Endothelial cell of umbilical vein (primary cell): ENCODE data around the gene PIP4P1. TPM values are rescaled to one million over a fixed set of nuclear protein-coding genes. Genes with fewer than 3 reads are reported as not detected.

Experiments used
- BruUV-seq: library from RNA; stranded (reverse); fragments of 400-500 nt; replicated peaks from 2 replicates; lab custom pipeline; 2021; lab: Mats Ljungman, UMichigan
- CTCF ChIA-PET: fragments of 300-600, 350-600 bp; sonication (Branson Sonifier 250); formaldehyde crosslinking; loops from one replicate; lab custom pipeline; 2021; ENCODE audit warnings: antibody characterized with exemption, inconsistent platforms; lab: Charles Lee
- POLR2A ChIA-PET: fragments of 300-600, 350-600 bp; sonication (Branson Sonifier 250); formaldehyde crosslinking; loops from one replicate; lab custom pipeline; 2021; ENCODE audit warnings: antibody characterized with exemption, inconsistent platforms; lab: Charles Lee
- DNase-seq: peaks from one replicate; pipeline ENCODE4 v3.0.0-alpha.2; 2011; ENCODE audit warnings: low read depth, low spot score
- FAIRE-seq: peaks from 2 replicates; lab custom pipeline; 2011; peaks lifted over from hg19 to GRCh38; lab: Jason Lieb, UNC
- H2AFZ ChIP-seq: 2 replicates; pipeline ENCODE4 v1.6.0; 2012; ENCODE audit warnings: low read depth, low read length, control low read depth, inconsistent platforms
- H3K27ac ChIP-seq: 2 replicates; pipeline ENCODE4 v1.5.1; 2011; ENCODE audit warnings: low read depth, mild to moderate bottlenecking, control low read depth, low read length, moderate library complexity; ENCODE audit not compliant: insufficient read depth
- H3K27me3 ChIP-seq, 2 experiments: 2 replicates each; pipeline versions ENCODE4 v1.6.0 to v1.6.1; 2011; ENCODE audit warnings: low read length in 2 of 2, mixed read lengths in 1 of 2; ENCODE audit not compliant: control insufficient read depth in 2 of 2, insufficient read depth in 2 of 2
- H3K36me3 ChIP-seq, 2 experiments: 2 replicates in 1 of 2; 3 replicates in 1 of 2; pipeline ENCODE4 v1.5.1; 2011; ENCODE audit warnings: low read length in 2 of 2, mild to moderate bottlenecking in 1 of 2, moderate library complexity in 1 of 2; ENCODE audit not compliant: control insufficient read depth in 2 of 2, insufficient read depth in 2 of 2; ENCODE audit errors: extremely low read depth in 1 of 2
- H3K4me1 ChIP-seq: 3 replicates; pipeline ENCODE4 v1.5.1; 2011; ENCODE audit warnings: mild to moderate bottlenecking, low read length; ENCODE audit not compliant: control insufficient read depth, insufficient read depth; ENCODE audit errors: extremely low read depth
- H3K4me2 ChIP-seq: 2 replicates; pipeline ENCODE4 v1.6.1; 2011; ENCODE audit warnings: low read length, control low read depth, mixed read lengths; ENCODE audit not compliant: insufficient read depth
- H3K4me3 ChIP-seq, 3 experiments: fragments of 200-600 bp in 1 of 3; sonication (generic), shearing (Covaris generic) in 1 of 3; replicated peaks in 1 of 3; 2 replicates each; pipeline ENCODE4 v1.5.1; 2011 to 2016; ENCODE audit warnings: control low read depth in 3 of 3, low read length in 3 of 3, mild to moderate bottlenecking in 2 of 3, inconsistent platforms in 1 of 3, low read depth in 1 of 3, moderate library complexity in 1 of 3; ENCODE audit not compliant: insufficient read depth in 1 of 3
- H3K79me2 ChIP-seq: 2 replicates; pipeline ENCODE4 v1.6.0; 2012; ENCODE audit warnings: low read length, inconsistent platforms; ENCODE audit not compliant: control insufficient read depth, insufficient read depth
- H3K9ac ChIP-seq: replicated peaks from 2 replicates; pipeline ENCODE3; 2011; ENCODE audit warnings: low read length, control low read depth; ENCODE audit not compliant: insufficient read depth; ENCODE audit errors: extremely low read depth
- H3K9me1 ChIP-seq: replicated peaks from 3 replicates; pipeline ENCODE4 v1.6.0; 2011; ENCODE audit warnings: mild to moderate bottlenecking, low read length; ENCODE audit not compliant: control insufficient read depth, insufficient read depth; ENCODE audit errors: extremely low read depth
- H3K9me3 ChIP-seq: replicated peaks from 2 replicates; pipeline ENCODE4 v1.5.1; 2012; ENCODE audit warnings: low read length, inconsistent platforms; ENCODE audit not compliant: control insufficient read depth, insufficient read depth
- H4K20me1 ChIP-seq: replicated peaks from 2 replicates; pipeline ENCODE3; 2011; ENCODE audit warnings: mild to moderate bottlenecking, low read length; ENCODE audit not compliant: control insufficient read depth, insufficient read depth; ENCODE audit errors: extremely low read depth
- EZH2 ChIP-seq: IDR thresholded peaks from 2 replicates; pipeline ENCODE4 v1.6.1; 2012; ENCODE audit warnings: borderline replicate concordance, low read depth, mild to moderate bottlenecking, moderate library complexity, low read length, inconsistent platforms; ENCODE audit not compliant: severe bottlenecking
- FOS ChIP-seq: IDR thresholded peaks from 2 replicates; pipeline ENCODE4 v1.6.1; 2011; ENCODE audit warnings: mild to moderate bottlenecking, low read length, moderate library complexity, borderline replicate concordance; ENCODE audit not compliant: insufficient read depth
- GATA2 ChIP-seq: IDR thresholded peaks from 2 replicates; pipeline ENCODE4 v1.7.0; 2011; ENCODE audit warnings: low read depth, mild to moderate bottlenecking, moderate library complexity, mixed read lengths, low read length; ENCODE audit not compliant: insufficient read length, insufficient read depth
- JUN ChIP-seq: IDR thresholded peaks from 2 replicates; pipeline ENCODE4 v1.6.1; 2011; ENCODE audit warnings: borderline replicate concordance, low read depth; ENCODE audit not compliant: insufficient read length, insufficient read depth
- POLR2A ChIP-seq: IDR thresholded peaks from 2 replicates; pipeline ENCODE4 v1.6.1; 2012; ENCODE audit warnings: low read depth, mild to moderate bottlenecking, control low read depth, low read length
- POLR2AphosphoS5 ChIP-seq: IDR thresholded peaks from 2 replicates; pipeline ENCODE4 v1.6.1; 2012; ENCODE audit warnings: low read depth, mild to moderate bottlenecking, control low read depth, low read length, moderate library complexity; ENCODE audit not compliant: insufficient read depth
- dilution Hi-C: fragments of 300-500 bp; cut with MboI; formaldehyde crosslinking; loops from one replicate; pipeline ENCODE4 v1.15.0; 2019; ENCODE audit warnings: low sequenced_read_pairs; ENCODE audit not compliant: extremely low pct_ligation_motif_present
- intact Hi-C: fragments of 100-400 bp; cut with micrococcal nuclease; formaldehyde crosslinking; loops from one replicate; pipeline ENCODE4 v1.10.0; 2022
- polyA plus RNA-seq, 4 experiments: library from polyadenylated mRNA; depleted of rRNA in 3 of 4; stranded (reverse) in 3 of 4; unstranded in 1 of 4; fragments of >200 nt; gene quantifications; 2 replicates each; pipeline versions ENCODE4 v1.2.1 to v1.2.3, GENCODE V29; 2011 to 2012; ENCODE audit warnings: missing spikeins in 1 of 4
- total RNA-seq: library from RNA; stranded (reverse); gene quantifications from 2 replicates; pipeline ENCODE4 v1.2.3, GENCODE V29; 2021
- TF ChIP-seq, protein P1 (sequence below): IDR thresholded peaks from 2 replicates; pipeline ENCODE4 v1.6.1; 2011; ENCODE audit not compliant: insufficient read depth, insufficient read length
- TF ChIP-seq, protein P2 (sequence below), 2 donors: IDR thresholded peaks; 1 replicate in 1 of 2; 2 replicates in 1 of 2; pipeline ENCODE4 v1.5.1; 2011; ENCODE audit warnings: low read length in 2 of 2, mild to moderate bottlenecking in 2 of 2, moderate library complexity in 2 of 2, control low read depth in 1 of 2, inconsistent platforms in 1 of 2, low read depth in 1 of 2; ENCODE audit not compliant: insufficient read depth in 1 of 2; ENCODE audit errors: extremely low read depth in 1 of 2

Gene PIP4P1
- total and polyA plus RNA-seq, 2 donors (not counting 3 experiments of a cell fraction or from before 2014, with no cell fraction given): 28.6 to 52.5 TPM

DNA sequence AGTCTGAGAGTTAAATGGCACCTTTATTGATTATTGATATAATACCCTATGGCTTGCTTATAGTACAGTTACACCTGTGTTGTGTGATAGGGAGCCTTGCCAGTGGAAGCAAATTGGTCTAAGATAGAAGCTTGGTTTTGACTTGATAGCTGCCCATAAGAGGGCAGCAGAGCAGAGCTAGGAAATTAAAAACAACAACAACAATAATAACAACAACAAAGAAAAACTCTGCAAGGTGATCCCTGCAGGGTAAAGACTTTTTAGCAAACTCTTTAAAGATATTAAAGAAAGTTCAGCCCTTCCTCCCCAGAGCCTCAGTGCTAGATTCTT, 26.1 kb upstream of the PIP4P1 start:
- intact Hi-C loops: no loop called here

More for the DNA sequence above, 26.1 kb upstream of the PIP4P1 start:
- CTCF ChIA-PET: interaction anchor here (1.1 to 1.5 kb wide), 4 partner anchors 9 to 72 kb away, joined by 4 to 5 read pairs (median 4); no protein-coding TSS in a partner anchor
- DNase-seq (no peak), FAIRE-seq (no peak)
- TF ChIP-seq EZH2 (no peak), POLR2A (no peak), JUN (no peak), POLR2AphosphoS5 (no peak), GATA2 (no peak), FOS (no peak)
- TF ChIP-seq, protein P1, sequence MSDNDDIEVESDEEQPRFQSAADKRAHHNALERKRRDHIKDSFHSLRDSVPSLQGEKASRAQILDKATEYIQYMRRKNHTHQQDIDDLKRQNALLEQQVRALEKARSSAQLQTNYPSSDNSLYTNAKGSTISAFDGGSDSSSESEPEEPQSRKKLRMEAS: no peak
- TF ChIP-seq, protein P2, sequence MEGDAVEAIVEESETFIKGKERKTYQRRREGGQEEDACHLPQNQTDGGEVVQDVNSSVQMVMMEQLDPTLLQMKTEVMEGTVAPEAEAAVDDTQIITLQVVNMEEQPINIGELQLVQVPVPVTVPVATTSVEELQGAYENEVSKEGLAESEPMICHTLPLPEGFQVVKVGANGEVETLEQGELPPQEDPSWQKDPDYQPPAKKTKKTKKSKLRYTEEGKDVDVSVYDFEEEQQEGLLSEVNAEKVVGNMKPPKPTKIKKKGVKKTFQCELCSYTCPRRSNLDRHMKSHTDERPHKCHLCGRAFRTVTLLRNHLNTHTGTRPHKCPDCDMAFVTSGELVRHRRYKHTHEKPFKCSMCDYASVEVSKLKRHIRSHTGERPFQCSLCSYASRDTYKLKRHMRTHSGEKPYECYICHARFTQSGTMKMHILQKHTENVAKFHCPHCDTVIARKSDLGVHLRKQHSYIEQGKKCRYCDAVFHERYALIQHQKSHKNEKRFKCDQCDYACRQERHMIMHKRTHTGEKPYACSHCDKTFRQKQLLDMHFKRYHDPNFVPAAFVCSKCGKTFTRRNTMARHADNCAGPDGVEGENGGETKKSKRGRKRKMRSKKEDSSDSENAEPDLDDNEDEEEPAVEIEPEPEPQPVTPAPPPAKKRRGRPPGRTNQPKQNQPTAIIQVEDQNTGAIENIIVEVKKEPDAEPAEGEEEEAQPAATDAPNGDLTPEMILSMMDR (IDR thresholded peaks at IDR 0.05; ENCODE audit: extremely low read depth in 1 of 2, insufficient read depth in 1 of 2, low read depth in 1 of 2, low read length in 2 of 2): no peak
- dilution Hi-C loops: no loop called here
- no peak overlapping the region for H2AFZ ChIP-seq
- H3K4me2 ChIP-seq: no peak overlapping the region
- H3K27me3 ChIP-seq: peaks cover 0 to 2% of the 10 kb centered on the region in 2 experiments
- no TSS peak for BruUV-seq
- H3K9me1 ChIP-seq: no peaks in the 10 kb centered on the region
- no peak overlapping the region for H3K4me3 ChIP-seq
- no peaks in the 10 kb centered on the region for H3K79me2 ChIP-seq
- peaks cover 7% of the 10 kb centered on the region for H3K4me1 ChIP-seq
- no peaks in the 10 kb centered on the region for H3K9me3 ChIP-seq
- H3K9ac ChIP-seq: no peak overlapping the region
- H3K27ac ChIP-seq: no peak overlapping the region
- H4K20me1 ChIP-seq: no peaks in the 10 kb centered on the region
- H3K36me3 ChIP-seq: no peaks in the 10 kb centered on the region
- POLR2A ChIA-PET: interaction anchor here (1.7 kb wide), 1 partner anchor 18 kb away, joined by 9 read pairs; no protein-coding TSS in a partner anchor
